Measurements from ENCODE around the gene SNED1. TPM values are rescaled to one million over a fixed set of nuclear protein-coding genes. Genes with fewer than 3 reads are reported as not detected.
A peak's percentile ranks its signal among the peaks of the same experiment; 100 is the strongest.

SNED1 gene
- total RNA-seq, 1 donor from 2014 or later = 7.4 TPM

DNA sequence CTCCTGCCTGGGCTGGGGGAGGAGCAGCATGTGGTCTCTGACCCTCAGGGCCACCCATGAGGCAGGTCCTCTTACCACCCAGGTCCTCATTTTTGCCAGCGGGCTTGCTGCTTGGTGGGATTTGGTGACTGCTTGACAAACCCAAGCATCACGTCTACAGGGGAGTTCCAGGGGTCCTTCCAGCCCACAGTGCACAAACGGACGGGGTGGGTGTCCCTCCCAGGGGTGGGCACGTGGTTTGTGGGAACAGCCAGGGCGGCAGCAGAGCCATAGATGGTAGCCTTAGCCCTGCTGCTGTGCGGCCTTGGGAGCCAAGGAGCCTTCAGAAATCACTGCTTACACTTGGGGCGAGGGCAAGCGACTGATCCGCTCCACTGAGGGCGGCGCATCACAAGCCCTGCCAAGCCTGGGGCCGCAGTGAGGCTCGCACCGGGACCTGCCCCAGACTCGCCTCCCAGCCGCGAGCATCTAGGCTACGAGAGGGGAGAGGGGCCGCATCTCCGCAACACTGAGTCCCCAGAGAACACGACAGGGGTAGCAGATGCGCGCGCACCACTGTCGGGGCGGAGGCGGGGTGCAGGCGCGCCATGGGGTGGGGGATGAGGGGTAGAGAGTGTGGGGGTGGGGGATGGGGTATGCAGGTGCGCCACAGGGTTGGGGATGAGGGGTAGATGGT lies 36.9 kb downstream of the SNED1 start:
- ATAC-seq (no peak), DNase-seq (no peak)
- intact Hi-C loops (cut with micrococcal nuclease) = no loop called here

DNA sequence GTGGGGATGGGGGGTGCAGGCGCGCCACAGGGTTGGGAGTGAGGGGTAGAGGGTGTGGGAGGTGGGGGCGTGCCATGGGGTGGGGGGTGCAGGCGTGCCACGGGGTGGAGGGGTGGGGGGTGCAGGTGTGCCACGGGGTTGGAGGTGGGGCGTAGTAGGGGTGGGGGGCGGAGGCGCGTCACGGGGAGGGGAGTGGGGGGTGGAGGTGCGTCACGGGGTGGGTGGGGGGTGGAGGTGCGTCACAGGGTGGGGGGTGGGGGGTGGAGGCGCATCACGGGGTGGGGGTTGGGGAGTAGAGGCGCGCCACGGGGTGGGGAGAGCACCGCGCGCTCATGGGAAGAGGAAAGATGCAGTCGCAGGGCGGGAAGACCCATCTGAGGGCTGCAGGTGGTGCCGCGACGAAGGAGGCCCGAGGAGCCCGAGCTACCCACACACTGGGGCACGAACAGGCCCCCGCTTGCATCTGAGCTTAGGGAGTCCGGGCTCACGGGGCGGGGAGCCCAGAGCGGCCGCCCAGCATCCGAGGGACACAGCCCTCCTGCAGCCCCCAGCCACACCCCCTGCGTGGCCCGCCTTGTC lies 37.5 kb downstream of the SNED1 start:
- no peak for ATAC-seq
- intact Hi-C loops (cut with micrococcal nuclease) = no loop called here
- peak; percentile 53 for DNase-seq

DNA sequence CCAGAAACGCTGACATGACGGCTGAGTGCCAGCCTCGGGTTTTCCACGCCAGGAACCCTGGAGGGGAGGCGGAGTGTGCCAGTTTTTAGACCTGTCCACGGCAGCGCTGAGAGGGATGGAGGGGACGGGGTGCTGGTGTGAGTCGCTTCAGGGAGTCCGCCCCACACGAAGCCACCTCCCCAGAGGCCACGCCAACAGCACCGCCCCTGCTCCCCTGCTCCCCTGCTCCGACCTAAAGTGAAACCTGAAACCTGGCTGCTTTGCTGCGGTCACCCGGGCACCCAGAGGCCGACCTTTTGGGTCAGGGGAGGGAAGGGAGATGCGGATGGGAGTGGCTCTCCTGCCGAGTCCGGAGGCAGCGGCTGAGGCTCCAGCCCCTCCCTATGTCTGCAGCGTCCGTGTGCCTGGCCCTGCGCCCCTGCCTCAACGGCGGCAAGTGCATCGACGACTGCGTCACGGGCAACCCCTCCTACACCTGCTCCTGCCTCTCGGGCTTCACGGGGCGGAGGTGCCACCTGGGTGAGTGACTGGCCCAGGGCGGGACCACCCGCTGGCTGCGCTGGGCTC lies 38.1 kb downstream of the SNED1 start:
- peak; percentile 41 for ATAC-seq
- no peak for DNase-seq
- intact Hi-C loops (cut with micrococcal nuclease) = no loop called here

DNA sequence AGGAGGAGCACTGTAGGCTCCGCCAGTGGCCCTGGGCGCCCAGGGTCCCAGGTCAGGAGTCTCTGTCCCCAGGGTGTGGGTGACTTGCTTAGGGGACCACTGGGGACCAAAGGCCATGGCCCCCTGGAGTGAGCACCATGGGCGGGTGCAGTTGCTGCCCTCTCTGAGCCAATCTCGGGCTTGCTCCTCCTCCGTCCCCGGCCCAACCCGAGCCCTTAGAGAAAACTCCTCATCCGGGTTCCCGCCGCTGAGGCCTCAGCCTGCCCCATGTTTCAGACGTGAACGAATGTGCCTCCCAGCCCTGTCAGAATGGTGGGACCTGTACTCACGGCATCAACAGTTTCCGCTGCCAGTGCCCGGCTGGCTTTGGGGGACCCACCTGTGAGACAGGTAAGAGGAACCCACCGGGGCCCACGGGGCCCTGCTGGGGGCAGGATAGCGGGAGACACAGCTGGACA lies 38.6 kb downstream of the SNED1 start:
- intact Hi-C loops (cut with micrococcal nuclease) = no loop called here
- DNase-seq (no peak), ATAC-seq (no peak)

DNA sequence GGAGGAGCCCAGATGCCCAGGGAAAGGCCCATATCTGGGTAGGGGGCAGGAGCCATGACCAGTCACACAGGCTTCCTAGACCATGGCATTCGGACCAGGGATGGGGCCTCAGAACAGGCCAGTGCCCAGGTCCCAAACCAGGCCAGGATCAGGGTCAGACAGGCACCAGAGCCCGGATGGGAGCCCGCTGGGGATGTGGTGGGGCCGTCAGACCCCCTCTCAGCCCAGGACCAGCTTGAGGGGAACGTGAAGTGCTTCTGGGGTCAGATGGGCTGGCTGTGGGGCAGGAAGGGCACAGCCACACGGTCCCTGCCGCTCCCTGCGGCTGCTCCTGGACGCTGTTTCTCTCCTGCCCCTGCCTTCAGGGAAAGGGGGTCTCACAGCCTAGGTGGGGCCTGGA lies 39.1 kb downstream of the SNED1 start:
- ATAC-seq = no peak
- no peak for DNase-seq
- intact Hi-C loops (cut with micrococcal nuclease) = no loop called here

DNA sequence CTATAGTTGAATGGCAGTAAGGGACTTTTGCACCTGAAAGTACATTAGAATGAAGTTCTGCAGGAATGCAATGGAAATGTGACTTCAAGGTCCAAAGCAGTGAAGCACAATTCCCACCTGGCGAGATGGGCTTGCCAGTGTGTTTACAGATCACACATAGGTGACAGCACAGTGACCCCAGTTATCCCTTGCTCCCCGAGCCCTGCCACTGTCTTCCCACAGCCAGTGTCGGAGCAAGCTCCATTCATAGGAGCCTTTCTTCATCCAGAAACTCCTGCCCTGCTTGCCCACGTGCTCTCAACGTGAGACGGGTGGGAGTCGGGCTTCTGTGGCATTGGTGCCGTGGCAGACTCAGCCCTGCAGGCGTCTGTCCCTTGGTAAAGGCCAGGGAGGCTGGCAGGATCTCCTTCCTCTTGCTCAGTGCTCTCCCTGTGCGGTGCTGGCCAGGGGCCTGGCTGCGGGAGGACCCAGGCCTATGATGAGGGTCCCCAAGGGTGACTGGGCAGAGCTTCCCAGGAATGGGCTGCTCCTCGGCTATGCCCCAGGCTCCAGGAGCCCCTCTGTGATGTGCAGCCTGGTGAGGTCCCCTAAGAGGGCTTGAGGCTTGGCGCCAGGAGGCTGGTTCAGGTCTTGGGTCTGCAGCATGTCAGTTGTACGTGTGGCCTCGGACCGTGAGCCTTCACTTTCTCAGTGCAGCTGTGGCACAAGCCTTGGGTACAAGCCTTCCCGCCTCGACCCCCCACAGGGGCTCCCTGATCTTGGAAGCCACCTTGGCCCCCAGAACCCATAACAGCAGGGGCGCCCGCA lies 40.2 kb downstream of the SNED1 start:
- no peak for ATAC-seq
- intact Hi-C loops (cut with micrococcal nuclease) = no loop called here
- DNase-seq = no peak

DNA sequence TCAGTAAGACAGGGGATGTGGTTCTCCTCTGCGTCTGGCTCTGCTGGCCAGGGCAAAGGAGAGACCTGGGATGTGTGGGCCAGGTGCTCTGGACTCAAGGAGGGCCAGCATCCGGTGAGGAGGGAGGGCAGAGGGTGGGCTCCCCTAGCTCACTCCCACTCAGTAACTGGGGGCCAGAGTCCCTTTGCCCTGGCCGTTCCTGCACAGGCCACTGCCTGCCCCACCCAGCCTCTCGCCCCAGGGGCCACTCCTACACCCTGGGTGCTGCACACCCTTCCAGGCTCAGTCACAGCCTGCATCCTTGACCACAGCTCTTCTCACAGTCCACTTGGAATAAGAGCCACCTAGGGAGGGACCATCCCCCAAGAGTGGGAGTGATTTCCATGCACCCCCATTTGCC lies 41.0 kb downstream of the SNED1 start:
- ATAC-seq (no peak), DNase-seq (no peak)
- intact Hi-C loops (cut with micrococcal nuclease) = no loop called here

DNA sequence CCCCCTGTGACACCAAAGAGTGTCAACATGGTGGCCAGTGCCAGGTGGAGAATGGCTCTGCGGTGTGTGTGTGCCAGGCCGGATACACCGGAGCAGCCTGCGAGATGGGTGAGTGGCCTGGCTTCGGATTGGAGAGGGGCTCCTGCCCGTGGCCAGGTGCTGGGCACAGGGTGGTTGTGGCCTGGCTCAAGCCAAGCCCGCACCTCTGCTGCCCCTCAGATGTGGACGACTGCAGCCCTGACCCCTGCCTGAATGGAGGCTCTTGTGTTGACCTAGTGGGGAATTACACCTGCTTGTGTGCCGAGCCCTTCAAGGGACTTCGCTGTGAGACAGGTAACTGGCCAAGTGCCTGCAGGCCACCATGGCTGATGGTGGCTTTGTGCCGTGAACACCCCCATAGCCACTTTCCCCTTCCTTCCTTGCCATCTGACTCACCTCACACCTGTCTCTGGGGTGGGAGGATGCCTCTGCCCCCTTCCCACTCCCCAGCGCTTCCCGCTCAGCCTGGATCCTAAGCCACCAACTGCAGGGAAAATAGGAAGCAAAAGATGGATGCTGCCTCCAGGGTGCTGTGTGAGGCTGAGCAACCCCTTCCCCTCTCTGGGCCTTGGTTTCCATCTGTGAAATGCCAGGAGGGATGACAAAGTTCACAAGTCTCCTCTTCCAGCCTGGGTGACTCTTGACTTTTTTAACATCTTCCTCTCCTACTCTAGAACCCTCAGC lies 41.8 kb downstream of the SNED1 start:
- ATAC-seq (no peak), DNase-seq (no peak)
- intact Hi-C loops (cut with micrococcal nuclease) = no loop called here

DNA sequence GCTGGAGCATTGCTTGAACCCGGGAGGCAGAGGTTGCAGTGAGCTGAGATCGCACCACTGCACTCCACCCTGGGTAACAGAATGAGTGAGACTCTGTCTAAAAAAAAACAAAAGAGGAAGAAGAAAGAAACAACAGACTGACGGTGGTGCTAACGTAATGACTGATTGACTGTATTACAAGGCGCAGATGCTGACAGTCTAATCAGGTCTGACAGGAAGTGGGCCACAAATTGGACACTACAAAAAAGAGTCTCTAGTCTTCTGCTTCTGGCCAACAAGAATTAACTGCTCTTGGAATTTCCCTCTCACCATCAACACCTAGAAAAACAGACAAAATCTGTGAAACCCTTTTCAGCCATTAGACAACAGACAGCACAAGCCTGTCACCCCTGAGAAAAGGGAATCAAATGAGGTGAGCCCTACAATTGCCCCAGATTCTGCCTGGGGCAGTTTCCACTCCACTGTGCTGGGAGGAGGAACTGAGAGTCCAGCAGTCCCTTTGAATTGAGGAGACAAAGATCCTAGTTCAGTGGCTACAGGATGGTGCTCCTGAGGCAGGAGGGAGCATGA lies 43.3 kb downstream of the SNED1 start:
- DNase-seq (no peak), ATAC-seq (no peak)
- intact Hi-C loops (cut with micrococcal nuclease) = no loop called here

DNA sequence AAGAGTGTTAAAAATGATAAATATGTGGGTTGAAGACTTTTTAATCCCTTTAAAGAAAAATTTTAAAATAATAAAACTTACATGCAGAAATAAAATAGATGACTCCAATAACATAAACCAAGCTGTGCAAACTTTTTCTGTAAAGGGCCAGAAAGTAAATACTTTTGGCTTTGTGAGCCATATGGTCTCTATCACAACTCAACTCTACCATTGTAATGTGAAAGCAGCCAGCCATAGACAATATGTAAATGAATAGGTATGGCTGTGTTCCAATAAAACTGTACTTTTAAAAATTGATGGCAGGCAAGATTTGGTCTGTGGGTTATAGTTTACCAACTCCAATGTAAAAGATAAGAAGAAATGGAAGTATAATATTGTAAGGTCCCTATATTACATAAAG lies 45.2 kb downstream of the SNED1 start:
- intact Hi-C loops (cut with micrococcal nuclease) = no loop called here
- ATAC-seq (no peak), DNase-seq (no peak)

DNA sequence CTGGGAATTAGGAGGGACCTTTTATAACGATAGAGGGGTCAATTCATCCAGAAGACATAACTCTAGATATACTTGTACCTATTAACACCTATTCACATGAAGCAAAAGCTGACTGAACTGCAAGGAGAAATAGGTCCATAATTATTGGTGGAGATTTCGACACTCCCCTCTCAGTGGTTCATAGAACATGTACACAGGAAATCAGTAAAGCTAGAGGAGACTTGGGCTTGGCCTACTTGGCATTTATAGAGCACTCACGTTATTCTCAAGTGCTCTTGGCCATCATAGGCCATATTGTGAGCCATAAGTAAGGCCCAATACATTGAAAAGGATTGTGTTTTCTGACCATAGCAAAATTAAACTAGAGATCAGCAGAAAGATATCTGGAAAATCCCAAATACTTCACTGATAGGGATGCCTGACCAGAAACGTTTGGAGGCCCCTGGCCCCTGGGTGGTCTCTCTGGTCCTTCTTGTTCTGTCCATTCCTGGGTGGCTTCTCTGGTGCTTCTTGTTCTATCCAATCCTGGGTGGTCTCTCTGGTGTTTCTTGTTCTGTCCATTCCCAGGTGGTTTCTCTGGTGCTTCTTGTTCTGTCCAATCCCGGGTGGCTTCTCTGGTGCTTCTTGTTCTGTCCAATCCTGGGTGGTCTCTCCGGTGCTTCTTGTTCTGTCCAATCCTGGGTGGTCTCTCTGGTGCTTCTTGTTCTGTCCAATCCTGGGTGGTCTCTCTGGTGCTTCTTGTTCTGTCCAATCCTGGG lies 49.0 kb downstream of the SNED1 start:
- intact Hi-C loops (cut with micrococcal nuclease) = no loop called here
- DNase-seq (no peak), ATAC-seq (no peak)

DNA sequence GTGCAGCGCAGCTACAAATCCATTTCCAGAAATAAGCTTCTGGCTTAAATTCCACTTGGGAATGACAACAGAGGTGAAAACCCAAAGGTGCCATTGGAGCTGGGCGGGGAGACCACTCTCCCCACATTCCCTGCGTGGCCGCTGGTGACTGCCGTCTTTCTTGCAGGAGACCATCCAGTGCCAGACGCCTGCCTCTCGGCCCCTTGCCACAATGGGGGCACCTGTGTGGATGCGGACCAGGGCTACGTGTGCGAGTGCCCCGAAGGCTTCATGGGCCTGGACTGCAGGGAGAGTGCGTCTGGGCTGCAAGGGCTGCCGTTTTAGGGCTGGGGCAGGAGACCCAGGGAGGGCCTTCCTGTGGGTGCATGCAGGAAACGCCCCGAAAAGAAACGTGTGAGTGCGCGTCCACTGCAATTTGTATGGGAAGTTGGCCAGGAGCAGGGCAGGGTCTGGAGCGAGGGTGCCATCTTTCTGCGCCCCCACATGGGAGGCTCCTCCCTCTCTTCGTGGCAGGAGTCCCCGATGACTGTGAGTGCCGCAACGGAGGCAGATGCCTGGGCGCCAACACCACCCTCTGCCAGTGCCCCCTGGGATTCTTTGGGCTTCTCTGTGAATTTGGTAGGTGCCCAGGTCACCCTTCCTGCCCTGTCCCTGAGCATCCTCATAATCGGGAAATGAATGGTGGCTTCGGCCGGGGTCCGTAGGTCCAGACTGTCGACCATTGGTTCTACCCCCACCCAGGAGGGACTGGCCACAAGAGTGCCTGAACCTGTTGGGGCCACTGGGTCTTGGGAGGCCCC lies 49.9 kb downstream of the SNED1 start:
- intact Hi-C loops (cut with micrococcal nuclease) = no loop called here
- DNase-seq (no peak), ATAC-seq (no peak)

DNA sequence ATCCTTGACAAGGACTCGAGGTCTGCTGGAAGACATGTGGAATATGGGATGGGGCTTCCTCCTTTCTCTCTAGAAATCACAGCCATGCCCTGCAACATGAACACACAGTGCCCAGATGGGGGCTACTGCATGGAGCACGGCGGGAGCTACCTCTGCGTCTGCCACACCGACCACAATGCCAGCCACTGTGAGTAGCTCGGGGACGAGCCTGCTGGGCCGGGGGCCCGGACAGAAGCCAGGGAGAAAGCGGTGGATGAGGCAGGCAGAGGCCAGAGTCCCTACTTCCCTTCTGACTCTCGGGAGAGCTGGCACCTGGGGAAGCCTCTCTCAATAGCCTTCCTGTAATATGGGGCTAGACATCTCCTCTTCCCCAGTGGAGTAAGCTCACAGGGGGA lies 50.5 kb downstream of the SNED1 start:
- ATAC-seq (no peak), DNase-seq (no peak)
- intact Hi-C loops (cut with micrococcal nuclease) = no loop called here

DNA sequence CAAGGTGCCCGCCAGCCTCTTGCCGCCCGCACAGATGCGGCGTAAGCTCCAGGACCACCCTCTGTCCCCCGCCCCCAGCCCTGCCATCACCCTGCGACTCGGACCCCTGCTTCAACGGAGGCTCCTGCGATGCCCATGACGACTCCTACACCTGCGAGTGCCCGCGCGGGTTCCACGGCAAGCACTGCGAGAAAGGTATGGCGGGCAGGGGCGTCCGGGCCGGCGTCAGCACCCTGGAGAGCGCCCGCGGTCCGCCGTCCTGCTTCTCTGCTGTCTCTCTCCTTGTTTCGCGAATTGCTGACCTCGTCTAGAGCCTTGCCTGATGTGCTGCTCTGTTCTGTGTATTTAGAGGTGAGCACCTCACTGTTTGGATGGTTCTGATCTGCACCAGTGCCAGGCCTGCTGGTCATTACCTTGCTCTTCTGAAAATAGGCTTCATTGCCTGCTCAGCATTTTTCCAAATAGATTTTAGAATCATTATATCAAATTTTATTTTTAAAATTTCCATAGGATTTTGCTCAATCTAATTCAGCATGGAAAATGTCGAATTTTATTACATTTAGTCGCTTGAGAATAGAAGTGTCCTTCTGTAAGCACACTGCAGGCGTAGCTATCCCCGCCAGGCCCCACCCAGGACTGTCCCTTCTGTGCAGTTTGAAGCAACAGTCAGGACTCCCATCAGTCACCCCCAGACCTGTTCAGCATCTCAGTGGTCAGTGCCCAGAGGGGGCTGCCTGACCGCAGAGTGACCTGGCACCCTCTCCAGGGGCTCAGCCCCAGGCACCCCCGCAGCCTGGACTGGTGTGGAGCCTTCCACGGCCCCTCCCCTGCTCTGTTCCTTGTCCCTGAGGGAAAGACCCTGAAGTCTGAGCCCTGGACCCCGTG lies 51.6 kb downstream of the SNED1 start:
- DNase-seq = no peak

DNA sequence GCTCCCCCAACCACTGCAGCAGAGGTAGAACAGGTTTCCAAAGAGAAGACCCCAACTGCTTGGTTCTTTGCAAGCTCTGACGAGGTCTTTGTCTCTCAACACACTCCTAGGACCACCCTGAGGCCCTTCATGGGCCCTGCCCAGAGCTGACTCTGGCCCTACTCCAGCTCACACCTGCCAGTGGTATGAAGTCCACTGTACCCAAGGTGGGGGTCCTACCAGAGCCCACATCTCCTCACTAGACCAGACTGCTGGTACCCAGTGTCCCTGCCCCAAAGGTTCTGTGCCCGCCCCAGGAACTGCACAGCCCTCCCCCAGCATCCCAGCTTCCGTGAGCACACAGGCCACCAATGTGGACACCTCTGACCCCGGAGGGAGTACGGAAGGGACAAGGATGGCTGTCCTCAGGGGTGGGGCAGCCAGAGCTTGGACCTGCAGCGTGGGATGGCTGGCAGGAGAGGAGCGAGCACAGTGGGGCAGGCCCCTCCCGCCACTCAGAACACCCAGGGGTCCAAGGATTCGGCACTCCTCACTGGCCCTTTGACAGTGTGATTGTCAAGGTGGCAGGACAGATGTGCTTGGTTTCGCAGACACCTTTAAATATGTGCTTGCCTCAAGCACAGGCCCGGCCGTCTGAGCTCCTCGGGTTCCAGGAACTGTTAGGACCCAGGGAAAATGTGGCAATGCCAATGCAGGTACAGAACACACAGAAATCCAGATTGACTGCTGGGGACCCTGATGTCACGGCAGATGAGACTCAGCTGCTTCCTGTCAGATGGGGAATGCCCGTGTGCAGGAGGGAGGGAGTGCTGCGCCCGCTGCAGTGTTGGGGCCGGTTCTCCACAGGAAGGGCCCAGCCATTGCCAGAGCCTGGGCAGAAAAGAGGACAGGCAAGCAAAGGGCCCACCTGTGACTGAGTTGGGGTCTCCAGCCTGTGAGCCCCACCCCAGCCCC lies 52.5 kb downstream of the SNED1 start:
- intact Hi-C loops (cut with micrococcal nuclease) = no loop called here
- ATAC-seq (no peak), DNase-seq (no peak)

More for the DNA sequence above, 51.6 kb downstream of the SNED1 start:
- no peak for ATAC-seq
- intact Hi-C loops (cut with micrococcal nuclease) = no loop called here

Data from left ventricle myocardium superior (tissue), 1 donor.